HG02970 (cell line): ENCODE results near the gene IFITM1.
A peak's percentile ranks its signal among the peaks of the same experiment; 100 is the strongest.
"Not testable (repeated sequence)": the region's sequence is repeated elsewhere in the genome, so short reads cannot be mapped to it uniquely, and the experiment has no call there.

ENCODE experiments used
- ATAC-seq: cut with Tn5 transposase; IDR thresholded peaks from one replicate; pipeline ENCODE4 v1.9.1; 2021; ENCODE audit warnings: mild to moderate bottlenecking, moderate library complexity, moderate number of reproducible peaks; ENCODE audit not compliant: unreplicated experiment, low FRiP score

IFITM1 gene

GRCh38 chr11:324593-325517, 11.0 kb downstream of the IFITM1 start:
- ATAC-seq = not testable (repeated sequence)

GRCh38 chr11:325796-326591, 12.2 kb downstream of the IFITM1 start:
- ATAC-seq = no peak

- no peak for ATAC-seq
Measured at GRCh38 chr11:326592-326841, 12.7 kb downstream of the IFITM1 start.

- peak; percentile 49 for ATAC-seq
Measured at GRCh38 chr11:326842-327580, 13.2 kb downstream of the IFITM1 start.

- no peak for ATAC-seq
Measured at GRCh38 chr11:327581-327923, 13.7 kb downstream of the IFITM1 start.

- no peak for ATAC-seq
Measured at GRCh38 chr11:328012-328411, 14.2 kb downstream of the IFITM1 start.

- ATAC-seq = not testable (repeated sequence)
Measured at GRCh38 chr11:328516-329100, 14.8 kb downstream of the IFITM1 start.

- no peak for ATAC-seq
Measured at GRCh38 chr11:329886-330253, 16.0 kb downstream of the IFITM1 start.

- ATAC-seq = no peak
Measured at GRCh38 chr11:330307-330693, 16.5 kb downstream of the IFITM1 start.

- no peak for ATAC-seq
Measured at GRCh38 chr11:330694-331357, 17.0 kb downstream of the IFITM1 start.

- ATAC-seq = no peak
Measured at GRCh38 chr11:331358-332060, 17.7 kb downstream of the IFITM1 start.

GRCh38 chr11:332651-333480, 19.0 kb downstream of the IFITM1 start:
- ATAC-seq = no peak

- ATAC-seq = not testable (repeated sequence)
Measured at GRCh38 chr11:333616-334263, 19.9 kb downstream of the IFITM1 start.

GRCh38 chr11:334264-334994, 20.6 kb downstream of the IFITM1 start:
- no peak for ATAC-seq

- ATAC-seq = no peak
Measured at GRCh38 chr11:335779-336658, 22.2 kb downstream of the IFITM1 start.

GRCh38 chr11:336659-337198, 22.9 kb downstream of the IFITM1 start:
- ATAC-seq = no peak
